Omental fat pad (tissue), 4 donors: Measurements from ENCODE around the gene MYLK3. TPM values are rescaled to one million over a fixed set of nuclear protein-coding genes. Genes with fewer than 3 reads are reported as not detected.

Experiments
- ATAC-seq: fragments of 150-250 bp; one replicate; pipeline ENCODE4 v1.9.1; 2016; ENCODE audit warnings: mild to moderate bottlenecking, moderate library complexity; ENCODE audit not compliant: low FRiP score
- DNase-seq: peaks from one replicate; pipeline ENCODE4 v3.0.0-alpha.2; 2019; ENCODE audit warnings: low spot score
- total RNA-seq, 4 donors: library from RNA; depleted of rRNA; stranded (reverse); fragments of >200 nt; gene quantifications; one replicate each; pipeline ENCODE4 v1.1.0, GENCODE V29; 2016
- TF ChIP-seq, protein P1 (sequence below), 3 donors: fragments of 450-650 bp; IDR thresholded peaks; one replicate each; pipeline ENCODE4 v1.5.1; 2016 to 2017; ENCODE audit warnings: antibody characterized with exemption in 3 of 3, mild to moderate bottlenecking in 3 of 3, moderate library complexity in 2 of 3

Gene MYLK3
- total RNA-seq, 4 donors from 2014 or later, result 0.38 to 0.48 TPM; not detected in 2

DNA sequence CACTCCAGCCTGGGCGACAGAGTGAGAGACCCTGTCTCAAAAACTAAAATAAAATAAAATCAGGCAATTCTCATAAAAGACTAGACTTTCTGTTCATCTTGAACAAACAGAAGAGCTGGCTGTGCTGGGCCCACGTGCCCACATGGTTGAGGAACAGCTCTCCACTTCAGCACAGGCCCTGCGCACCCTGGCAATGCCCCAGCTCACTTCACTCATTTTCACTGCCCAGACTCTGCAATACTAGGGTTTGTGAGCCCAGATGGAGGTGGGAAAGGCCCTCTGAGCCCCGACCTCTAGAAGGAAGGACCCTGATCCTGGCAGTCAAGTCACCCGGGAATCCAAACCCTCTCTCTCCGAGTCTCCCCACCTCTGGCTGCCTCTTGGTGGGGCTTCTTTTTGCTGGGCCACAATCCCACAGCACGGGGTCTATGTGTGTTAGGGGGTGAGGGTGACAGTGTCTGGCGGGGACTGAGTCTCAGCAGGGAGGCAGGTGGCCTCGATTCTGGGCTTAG is 14.8 kb downstream of the MYLK3 start:
- DNase-seq, result no peak
- TF ChIP-seq, protein P1, sequence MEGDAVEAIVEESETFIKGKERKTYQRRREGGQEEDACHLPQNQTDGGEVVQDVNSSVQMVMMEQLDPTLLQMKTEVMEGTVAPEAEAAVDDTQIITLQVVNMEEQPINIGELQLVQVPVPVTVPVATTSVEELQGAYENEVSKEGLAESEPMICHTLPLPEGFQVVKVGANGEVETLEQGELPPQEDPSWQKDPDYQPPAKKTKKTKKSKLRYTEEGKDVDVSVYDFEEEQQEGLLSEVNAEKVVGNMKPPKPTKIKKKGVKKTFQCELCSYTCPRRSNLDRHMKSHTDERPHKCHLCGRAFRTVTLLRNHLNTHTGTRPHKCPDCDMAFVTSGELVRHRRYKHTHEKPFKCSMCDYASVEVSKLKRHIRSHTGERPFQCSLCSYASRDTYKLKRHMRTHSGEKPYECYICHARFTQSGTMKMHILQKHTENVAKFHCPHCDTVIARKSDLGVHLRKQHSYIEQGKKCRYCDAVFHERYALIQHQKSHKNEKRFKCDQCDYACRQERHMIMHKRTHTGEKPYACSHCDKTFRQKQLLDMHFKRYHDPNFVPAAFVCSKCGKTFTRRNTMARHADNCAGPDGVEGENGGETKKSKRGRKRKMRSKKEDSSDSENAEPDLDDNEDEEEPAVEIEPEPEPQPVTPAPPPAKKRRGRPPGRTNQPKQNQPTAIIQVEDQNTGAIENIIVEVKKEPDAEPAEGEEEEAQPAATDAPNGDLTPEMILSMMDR (IDR thresholded peaks at IDR 0.05), result no peak

DNA sequence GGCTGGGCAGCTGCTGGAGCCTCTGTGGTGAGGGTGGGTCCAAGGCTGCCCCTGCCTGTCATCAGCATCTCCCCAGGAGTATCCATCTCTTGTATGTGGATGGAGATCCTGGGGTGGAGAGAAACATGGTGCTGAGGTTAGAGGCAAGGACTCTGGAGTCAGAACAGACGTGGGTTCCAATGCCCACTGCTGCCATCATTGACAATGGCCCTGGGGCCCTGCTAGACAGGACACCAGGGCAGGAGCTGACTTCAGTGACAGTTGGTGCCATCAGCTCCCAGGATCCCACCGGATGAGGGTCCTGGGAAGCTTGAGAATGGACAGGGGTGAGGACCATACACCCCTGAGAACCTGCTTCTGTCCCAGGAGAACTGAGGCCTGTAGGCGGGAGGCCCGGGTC is 15.6 kb downstream of the MYLK3 start:
- no peak for DNase-seq
- TF ChIP-seq, protein P1 (IDR thresholded peaks at IDR 0.05), result no peak
- ATAC-seq, result no peak

More for the DNA sequence above, 14.8 kb downstream of the MYLK3 start:
- no peak for ATAC-seq

DNA sequence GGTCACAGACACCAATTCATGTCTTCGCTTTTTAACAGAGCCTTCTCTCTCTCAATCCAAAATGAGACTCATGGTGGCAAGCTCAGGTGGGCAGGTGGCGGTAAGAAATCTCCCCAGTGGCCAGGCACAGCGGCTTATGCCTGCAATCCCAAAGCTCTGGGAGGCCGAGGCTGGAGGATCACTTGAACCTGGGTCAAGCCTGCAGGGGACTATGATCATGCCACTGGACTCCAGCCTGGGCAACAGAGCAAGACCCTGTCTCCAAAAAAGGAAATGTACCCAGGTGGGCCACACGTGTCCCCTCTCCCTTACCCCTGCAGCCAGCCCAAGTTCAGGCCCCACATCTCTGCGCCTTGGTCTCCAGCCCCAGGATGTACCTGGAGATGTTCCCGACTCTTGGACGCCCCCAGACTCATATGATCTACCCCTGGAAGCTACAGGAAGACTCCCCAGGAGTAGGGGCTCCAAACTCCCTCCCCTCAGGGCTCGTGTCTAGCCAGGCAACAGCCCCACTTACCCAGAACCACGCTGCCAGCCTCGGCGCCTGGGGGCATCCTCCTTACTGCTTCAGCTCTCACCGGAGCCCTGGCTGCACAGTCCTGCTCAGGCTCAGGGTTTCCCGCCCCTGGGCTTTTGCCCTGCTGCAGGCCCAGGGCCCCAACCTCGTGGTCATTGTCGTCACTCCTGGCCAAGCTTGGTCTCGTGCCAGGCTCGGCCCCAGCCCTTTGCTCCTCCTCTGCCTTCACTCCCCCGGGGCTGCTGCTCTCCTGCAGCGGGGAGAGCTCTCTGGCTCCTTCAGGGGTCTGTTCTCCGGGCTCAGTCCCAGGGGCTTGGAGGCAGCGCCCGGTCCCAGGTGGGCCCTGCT is 16.2 kb downstream of the MYLK3 start:
- TF ChIP-seq, protein P1 (IDR thresholded peaks at IDR 0.05), result no peak
- ATAC-seq (no peak), DNase-seq (no peak)

DNA sequence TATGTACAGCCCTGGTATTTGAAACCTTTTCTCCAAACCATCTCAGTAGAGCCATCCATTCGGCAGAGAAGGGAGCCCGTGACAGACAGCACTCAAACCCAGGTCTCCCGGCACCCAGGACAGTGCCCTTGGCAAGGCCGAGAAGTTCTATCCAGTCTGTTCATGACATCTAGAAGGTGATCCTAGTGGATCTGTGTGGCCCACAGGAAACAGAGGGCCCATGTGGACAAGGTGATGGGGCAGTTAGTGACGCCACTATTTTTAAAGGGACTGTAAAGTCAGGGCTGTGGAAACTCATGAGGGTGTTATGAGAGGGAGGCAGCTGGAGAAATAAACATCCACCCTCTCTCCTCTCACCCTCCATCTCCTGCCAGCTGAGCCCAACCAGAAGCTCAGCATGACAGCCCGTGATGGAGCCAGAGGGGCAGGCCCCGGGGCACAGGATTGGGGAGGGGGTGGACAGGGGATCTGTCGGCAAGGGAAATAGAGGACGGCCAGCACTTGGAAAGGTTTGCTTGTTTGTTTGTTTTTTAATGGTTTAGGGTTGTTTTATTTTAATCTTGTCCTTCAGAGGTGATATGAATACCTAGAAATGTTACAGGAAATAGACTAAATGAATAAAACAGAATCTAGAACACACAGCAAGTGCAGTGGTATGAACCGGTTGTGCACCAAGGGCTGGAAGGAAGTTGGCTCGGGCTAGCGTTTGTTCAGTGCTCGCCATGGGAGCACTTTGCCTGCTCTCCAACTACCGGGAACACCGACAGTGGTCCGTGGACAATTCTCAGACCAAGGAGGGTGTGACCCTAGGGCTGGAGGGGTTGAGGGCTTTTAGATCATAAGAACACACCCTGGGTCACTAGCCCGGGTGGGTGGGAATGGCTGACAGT is 17.1 kb downstream of the MYLK3 start:
- ATAC-seq (no peak), DNase-seq (no peak)
- TF ChIP-seq, protein P1 (IDR thresholded peaks at IDR 0.05), result no peak

DNA sequence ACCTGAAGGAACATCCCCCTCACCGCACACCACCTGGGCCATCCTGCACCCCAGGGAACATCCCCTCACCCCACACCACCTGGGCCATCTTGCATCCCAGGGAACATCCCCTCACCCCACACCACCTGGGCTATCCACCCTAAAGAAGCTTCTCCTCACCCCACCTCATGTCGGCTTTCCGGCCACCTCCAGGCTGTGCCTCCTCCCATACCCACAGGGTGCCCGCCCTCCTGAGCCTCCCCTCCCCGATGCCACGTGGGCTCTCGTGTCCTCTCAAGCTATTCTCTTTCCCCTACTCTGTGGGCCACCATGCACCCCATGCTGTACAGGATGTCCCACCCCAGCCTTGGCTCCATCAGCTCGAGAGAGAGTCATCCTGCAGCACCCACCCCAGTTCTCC is 18.0 kb downstream of the MYLK3 start:
- no peak for DNase-seq
- no peak for ATAC-seq
- TF ChIP-seq, protein P1 (IDR thresholded peaks at IDR 0.05), result no peak

DNA sequence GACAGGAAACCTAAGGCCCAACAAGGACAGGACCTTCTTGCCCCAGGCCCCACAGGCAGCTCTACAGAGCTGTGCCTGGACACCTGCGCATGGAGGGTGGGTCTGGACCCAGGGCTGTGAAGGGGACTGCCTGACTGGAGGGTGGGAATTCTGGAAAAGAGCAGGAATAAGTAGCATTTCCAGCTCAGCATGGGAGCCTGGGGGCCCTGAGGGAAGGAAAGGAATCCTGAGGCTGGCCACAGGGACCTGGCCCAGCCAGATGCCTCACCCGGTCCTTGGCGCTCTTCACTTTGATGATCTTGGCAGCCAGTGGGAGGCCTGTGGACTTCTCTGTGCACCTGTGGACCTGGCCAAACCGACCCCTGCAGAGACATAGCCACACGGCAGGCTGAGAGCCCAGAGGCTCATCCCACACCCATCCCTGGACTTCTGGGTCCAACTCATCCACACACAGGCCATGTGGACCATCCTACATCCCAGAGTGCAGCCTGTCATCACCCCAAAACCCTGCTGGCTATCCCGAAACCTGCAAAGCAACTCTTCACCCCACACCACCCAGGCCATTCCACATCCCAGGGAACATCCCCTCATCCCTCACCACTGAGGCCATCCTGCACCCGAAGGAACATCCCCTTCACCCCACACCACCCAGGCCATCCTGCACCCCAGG is 18.7 kb downstream of the MYLK3 start:
- DNase-seq (no peak), ATAC-seq (no peak)
- TF ChIP-seq, protein P1 (IDR thresholded peaks at IDR 0.05), result no peak
